Activated CD4-positive, alpha-beta T cell treated with anti-CD3 and anti-CD28 coated beads, Interleukin-2, Interleukin-4, amounts not matched to agents 100 ng/mL and 50 ng/mL, durations not matched to agents 16 hours and 8 hours (primary cell): ENCODE measurements around the gene PMAIP1.

Experiments used
- DNase-seq: peaks from one replicate; pipeline ENCODE4 v3.0.0-alpha.2; 2020; ENCODE audit warnings: low spot score

The PMAIP1 gene

DNA sequence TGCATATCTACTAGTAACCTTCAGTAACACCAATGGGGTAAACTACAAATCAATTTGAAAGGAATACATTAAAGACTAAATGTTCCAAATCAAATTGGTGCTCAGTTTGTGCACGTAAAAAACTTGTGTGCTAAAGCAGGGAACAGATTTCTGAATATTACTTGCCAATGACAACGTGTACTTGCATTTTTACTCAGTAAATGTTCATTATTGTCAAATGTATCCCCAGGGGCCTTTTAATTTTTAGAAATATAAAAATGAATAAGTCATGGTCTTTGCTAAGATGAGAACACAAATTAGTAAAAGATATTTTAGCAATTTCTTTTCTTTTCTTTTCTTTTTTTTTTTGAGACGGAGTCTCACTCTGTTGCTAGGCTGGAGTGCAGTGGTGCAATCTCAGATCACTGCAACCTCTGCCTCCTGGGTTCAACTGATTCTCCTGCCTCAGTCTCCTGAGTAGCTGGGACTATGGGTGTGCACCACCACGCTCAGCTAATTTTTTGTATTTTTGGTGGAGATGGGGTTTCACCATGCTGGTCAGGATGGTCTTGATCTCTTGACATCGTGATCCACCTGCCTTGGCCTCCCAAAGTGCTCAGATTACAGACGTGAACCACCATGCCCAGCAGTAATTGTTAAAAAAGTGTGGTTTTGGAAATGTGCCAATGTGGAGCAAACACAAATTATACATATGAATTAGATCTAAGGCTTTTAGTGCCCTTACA, 52.6 kb downstream of the PMAIP1 start:
- no peak for DNase-seq
